ENCODE results near the gene MOV10.
"Not testable (repeated sequence)": the region's sequence is repeated elsewhere in the genome, so short reads cannot be mapped to it uniquely, and the experiment has no call there.

MOV10 gene

GRCh38 chr1:112714313-112715263 lies 40.1 kb downstream of the MOV10 start:
- peak; percentile 86 for DNase-seq

- DNase-seq = peak; percentile 85
These were observed 41.0 kb downstream of the MOV10 start, which contains the start of gene PPM1J for GRCh38 chr1:112715264-112716053. PPM1J (minus strand) TSS chr1:112715332; CDS start chr1:112715301, 31 bp downstream.

DNA sequence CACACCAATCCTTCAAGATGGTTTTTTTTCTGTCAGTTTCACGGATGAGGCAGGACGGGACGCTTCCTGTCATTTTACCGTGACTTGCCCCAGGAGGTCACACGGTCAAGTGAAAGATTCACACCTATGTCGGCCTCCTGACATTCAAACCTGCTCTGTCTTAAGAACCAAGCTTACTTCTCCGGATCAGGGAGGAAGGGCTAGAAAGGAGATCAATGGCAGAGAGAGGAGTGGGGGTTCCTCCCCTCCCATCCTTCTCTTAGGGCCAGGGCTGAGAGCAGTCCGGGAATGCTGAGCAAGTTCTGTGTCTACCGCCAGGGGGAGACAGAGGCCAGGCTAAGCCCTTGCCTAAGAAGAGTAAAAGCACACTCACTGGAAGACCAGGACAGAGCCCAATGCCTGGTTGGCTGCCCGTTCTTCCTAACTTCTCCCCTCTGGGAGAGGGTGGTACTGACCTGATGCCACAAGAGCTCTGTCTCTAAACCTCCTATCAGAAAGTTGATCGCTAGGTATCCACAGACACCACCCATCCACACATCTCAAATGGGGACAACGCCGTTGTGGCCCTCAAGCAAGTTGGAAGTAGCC lies 41.8 kb downstream of the MOV10 start:
- DNase-seq = peak; percentile 93

DNA sequence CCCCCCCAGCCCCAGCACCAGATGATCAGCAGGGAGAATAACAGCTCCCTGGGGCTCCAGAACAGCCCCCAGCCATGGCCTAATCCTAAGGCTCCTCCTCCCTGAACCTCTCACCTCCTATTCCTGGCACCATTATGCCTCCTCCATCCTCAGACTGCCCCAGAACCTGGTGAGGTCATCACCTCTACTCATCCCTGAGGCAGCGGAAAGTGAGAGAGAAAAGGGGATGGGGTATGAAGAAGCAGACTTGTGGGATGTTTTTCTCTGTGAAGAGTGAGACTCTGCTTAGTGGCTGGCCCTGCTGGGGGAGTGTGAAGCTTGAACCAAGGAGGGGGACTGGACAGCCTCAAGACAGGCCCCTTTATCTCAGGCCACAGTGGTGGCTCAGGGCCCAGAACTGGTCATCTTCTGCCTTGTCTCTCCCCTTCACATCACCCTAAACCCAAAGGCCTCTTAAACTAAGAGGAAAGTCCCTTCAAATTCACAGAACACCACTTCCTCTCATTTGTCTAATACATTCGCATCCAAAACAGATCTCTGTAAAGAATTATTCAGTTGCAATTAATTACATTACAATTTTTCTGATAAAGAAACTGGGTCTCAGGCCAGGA lies 42.9 kb downstream of the MOV10 start:
- no peak for DNase-seq

GRCh38 chr1:112718691-112719418 lies 44.4 kb downstream of the MOV10 start:
- DNase-seq = peak; percentile 78

DNA sequence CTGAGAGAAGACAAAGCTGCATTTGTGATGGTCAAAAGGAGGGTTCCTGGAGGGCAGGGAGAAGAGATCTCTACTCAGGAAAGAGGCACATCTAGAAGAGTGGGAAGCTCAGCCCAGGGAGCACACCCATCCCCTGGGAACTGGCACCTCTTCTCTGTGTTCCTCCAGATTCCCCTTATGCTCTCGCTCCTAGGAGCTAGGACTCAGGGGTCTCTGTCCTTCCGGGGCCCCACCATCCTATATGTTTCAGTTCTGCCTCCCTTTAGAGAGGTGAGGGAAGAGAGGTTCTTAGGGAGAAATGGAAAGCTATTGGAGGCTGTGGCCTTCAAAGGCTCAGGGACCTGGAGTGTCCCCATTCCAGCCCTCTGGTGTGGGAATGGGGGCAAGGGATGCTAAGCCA lies 45.2 kb downstream of the MOV10 start:
- DNase-seq = no peak

DNA sequence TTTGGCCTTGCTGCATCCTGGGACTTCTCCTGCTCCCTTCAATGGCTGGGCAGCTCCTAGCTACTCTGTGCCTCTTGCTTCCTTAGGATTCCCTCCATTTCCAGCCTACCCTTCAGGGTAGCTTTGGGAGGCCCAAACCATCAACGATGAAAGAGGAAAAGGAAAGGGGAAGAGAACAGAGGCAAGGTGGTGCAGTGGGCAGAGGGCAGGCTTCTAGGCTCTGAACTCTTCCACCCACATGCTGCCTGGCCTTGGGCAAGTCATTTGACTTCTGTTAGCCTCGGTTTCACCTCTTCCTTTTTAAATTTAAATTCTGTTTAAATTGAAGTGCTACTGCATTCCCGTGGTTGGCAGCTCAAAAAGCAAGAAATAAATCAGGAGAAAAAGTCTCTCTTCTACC lies 46.3 kb downstream of the MOV10 start:
- DNase-seq = no peak

- DNase-seq = not testable (repeated sequence)
These were observed 46.8 kb downstream of the MOV10 start for GRCh38 chr1:112721294-112721693.

DNA sequence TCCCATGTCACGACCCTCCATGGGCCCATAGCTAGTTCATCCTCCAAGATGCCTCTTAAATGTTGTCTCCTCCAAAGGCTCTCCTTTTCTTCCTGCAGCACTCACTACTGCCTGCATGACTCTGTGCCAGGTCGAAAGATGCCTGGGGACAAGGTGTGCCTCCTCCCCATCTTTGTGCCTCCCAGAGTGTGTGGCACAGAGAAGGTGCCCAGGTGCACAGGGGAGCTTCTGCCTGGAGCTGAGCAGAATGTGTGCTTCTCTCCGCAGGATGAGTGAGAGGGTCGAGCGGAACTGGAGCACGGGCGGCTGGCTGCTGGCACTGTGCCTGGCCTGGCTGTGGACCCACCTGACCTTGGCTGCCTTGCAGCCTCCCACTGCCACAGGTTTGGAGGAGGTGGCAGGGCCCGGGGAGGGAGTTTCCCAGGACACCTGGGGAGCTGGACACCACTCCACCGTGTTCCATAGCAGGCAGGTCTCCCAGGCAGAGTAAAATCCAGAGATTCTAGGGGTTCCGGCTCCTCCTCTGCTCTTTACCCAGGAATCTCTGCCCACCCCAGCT lies 47.6 kb downstream of the MOV10 start:
- no peak for DNase-seq

DNA sequence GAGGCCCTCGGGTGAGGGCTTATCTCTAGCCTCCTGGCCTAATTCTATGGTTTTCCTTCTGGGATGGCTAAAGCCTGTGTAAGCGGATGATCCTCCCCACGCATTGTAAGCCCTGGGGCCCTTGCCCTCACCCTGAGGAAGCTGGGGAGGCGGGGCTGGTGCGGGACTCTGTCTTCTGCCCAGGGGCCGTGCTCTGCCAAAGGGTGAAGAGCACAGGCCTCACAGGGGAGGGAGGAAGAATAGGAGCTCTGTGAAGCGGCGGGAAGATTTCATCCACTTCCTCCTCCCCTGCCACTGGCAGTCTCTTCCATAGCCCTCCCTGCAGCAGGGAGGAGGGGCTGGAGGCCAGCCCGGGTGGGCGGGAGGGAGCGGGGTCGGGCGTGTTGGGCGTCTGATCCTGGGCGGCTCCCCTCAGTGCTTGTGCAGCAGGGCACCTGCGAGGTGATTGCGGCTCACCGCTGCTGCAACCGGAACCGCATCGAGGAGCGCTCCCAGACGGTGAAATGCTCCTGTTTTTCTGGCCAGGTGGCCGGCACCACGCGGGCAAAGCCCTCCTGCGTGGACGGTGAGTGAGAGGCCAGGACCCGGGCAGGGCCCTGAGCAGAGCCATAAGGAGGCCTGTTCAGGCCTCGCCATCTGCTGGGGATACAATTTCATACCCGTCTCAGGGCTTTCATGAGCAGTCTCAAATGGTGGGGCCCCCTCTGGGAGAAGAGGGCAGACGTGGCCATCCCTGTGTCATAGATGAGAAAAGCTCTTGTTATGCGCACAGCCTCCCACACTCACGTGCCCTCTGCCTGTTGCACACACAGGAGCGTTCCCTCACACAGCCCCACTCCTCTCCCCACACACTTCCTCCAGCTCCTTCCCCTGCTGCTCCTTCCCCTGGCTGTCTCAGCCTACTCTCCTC lies 48.4 kb downstream of the MOV10 start:
- peak; percentile 75 for DNase-seq

- DNase-seq = no peak
These were observed 49.0 kb downstream of the MOV10 start for GRCh38 chr1:112723511-112723839.

DNA sequence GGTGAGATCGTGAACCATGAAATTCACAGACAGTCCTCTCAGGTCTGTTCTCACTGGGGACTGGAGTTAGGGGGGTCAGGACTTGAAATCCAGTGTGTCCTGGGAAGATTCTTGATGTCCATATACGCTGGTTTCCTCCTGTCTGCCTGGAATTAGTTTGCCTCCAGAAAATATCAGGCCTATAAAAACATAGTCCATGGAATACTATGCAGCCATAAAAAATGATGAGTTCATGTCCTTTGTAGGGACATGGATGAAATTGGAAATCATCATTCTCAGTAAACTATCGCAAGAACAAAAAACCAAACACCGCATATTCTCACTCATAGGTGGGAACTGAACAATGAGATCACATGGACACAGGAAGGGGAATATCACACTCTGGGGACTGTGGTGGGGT lies 49.8 kb downstream of the MOV10 start:
- DNase-seq = not testable (repeated sequence)

DNA sequence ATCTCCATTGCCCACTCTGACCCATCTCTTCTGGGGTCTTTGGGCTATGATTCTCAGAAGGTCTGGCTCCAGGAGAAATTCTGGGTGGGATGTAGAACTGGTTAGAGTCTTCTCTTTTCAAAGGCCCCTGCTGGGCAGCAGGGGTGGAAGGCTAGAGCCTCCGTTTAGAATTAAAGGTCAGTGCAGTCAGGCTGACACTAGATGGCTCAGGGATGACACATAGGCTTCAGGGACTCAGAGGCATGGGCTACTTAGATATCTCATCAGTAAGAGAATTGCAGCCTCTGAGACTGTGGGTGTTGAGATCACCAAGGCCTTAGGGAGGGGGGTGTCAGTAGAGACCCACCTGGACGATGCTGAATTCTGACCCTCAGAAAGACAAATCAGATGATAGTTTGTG lies 53.3 kb downstream of the MOV10 start:
- DNase-seq = no peak

DNA sequence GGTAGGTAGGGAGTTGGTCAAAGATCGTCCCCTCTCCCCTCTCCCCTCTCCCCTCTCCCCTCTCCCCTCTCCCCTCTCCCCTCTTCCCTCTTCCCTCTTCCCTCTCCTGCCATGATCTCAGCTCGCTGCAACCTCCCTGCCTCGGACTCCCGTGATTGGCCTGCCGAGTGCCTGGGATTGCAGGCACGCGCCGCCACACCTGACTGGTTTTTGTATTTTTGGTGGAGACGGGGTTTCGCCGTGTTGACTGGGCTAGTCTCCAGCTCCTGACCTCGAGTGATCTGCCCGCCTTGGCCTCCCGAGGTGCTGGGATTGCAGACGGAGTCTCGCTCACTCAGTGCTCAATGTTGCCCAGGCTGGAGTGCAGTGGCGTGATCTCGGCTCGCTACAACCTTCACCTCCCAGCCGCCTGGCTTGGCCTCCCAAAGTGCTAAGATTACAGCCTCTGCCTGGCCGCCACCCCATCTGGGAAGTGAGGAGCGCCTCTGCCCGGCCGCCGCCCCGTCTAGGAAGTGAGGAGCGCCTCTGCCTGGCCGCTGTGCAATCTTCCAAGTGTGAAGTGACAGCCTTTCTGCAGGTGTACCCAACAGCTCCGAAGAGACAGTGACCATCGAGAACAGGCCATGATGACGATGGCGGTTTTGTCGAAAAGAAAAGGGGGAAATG lies 54.0 kb downstream of the MOV10 start:
- not testable (repeated sequence) for DNase-seq

DNA sequence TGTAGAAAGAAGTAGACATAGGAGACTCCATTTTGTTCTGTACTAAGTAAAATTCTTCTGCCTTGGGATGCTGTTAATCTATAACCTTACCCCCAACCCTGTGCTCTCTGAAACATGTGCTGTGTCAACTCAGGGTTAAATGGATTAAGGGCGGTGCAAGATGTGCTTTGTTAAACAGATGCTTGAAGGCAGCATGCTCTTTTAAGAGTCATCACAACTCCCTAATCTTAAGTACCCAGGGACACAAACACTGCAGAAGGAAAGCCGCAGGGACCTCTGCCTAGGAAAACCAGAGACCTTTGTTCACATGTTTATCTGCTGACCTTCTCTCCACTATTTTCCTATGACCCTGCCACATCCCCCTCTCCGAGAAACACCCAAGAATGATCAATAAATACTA lies 54.6 kb downstream of the MOV10 start:
- not testable (repeated sequence) for DNase-seq

GRCh38 chr1:112729909-112730308 lies 55.5 kb downstream of the MOV10 start:
- no peak for DNase-seq

DNA sequence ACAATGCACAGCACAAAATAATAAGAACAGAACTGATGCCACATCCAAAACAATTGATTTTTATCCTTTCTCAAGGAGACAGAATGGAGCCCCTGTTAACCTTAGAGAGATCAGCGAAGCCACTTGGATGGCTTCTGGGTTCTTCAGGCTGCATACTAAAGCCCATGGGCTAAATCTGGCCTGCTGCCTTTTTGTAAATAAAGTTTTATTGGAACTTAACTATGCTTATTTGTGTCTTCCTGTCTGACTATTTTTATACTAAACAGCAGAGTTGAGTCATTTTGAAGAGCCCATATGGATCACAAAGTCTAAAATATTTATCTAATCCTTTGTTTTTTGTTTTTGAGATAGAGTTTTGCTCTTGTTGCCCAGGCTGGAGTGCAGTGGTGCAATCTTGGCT lies 57.0 kb downstream of the MOV10 start:
- DNase-seq = no peak

- DNase-seq = no peak
These were observed 61.3 kb downstream of the MOV10 start for GRCh38 chr1:112735752-112736151.

DNA sequence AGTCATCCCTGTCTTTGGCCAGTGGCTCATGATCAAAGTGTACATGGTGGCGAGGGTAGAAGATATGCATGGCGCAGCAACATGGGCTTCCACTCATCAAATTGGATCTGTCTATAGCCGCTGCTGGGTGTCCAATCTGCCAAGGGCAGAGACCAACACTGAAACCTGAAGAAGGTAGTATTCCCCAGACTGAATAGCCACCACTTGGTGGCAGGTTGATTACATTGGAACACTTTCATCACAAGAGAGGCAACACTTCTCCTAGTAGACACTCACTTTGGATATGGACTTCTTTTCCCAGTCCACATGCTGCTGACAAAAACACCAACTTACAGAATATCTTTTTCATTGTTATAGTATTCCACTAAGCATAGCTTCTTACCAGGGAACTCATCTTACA lies 63.1 kb downstream of the MOV10 start:
- DNase-seq = no peak

All from retina (tissue), 1 donor.